Ascending aorta (tissue), 2 donors: ENCODE measurements around the gene PDLIM1. TPM values are rescaled to one million over a fixed set of nuclear protein-coding genes. Genes with fewer than 3 reads are reported as not detected.

Source experiments
- DNase-seq, 2 donors: peaks; one replicate each; pipeline ENCODE4 v3.0.0-alpha.2; 2019; ENCODE audit warnings: low spot score in 2 of 2
- H3K27ac ChIP-seq, 2 donors: fragments of 200-600 bp; sonication (generic); one replicate each; pipeline ENCODE4 v1.5.1; 2016 to 2017; ENCODE audit warnings: mild to moderate bottlenecking in 1 of 2
- H3K27me3 ChIP-seq: fragments of 200-600 bp; sonication (generic); one replicate; pipeline ENCODE4 v1.5.1; 2017
- H3K36me3 ChIP-seq, 2 donors: fragments of 200-600 bp; sonication (generic); one replicate each; pipeline ENCODE4 v1.5.1; 2016
- H3K4me1 ChIP-seq, 2 donors: fragments of 200-600 bp; sonication (generic); one replicate each; pipeline ENCODE4 v1.5.1; 2016 to 2017; ENCODE audit warnings: mild to moderate bottlenecking in 1 of 2
- H3K4me3 ChIP-seq, 2 donors: fragments of 200-600 bp; sonication (generic); one replicate each; pipeline ENCODE4 v1.5.1; 2016 to 2017; ENCODE audit warnings: mild to moderate bottlenecking in 1 of 2
- H3K9me3 ChIP-seq, 2 donors: fragments of 200-600 bp; sonication (generic); one replicate each; pipeline ENCODE4 v1.5.1; 2016
- intact Hi-C: fragments of 100-400 bp; cut with DNase I; formaldehyde crosslinking; loops from one replicate; pipeline ENCODE4 v1.15.1; 2023
- total RNA-seq: library from RNA; depleted of rRNA; stranded (reverse); fragments of >200 nt; gene quantifications from one replicate; pipeline ENCODE4 v1.1.0, GENCODE V29; 2016
- TF ChIP-seq, protein P1 (sequence below), 3 experiments: fragments of 200-600 bp in 2 of 3; fragments of 450-650 bp in 1 of 3; sonication (generic) in 2 of 3; IDR thresholded peaks; one replicate each; pipeline ENCODE4 v1.5.1; 2016 to 2019; ENCODE audit warnings: antibody characterized with exemption in 3 of 3, mild to moderate bottlenecking in 1 of 3, moderate library complexity in 1 of 3

Gene PDLIM1
- total RNA-seq, 1 donor from 2014 or later: 191 TPM

DNA sequence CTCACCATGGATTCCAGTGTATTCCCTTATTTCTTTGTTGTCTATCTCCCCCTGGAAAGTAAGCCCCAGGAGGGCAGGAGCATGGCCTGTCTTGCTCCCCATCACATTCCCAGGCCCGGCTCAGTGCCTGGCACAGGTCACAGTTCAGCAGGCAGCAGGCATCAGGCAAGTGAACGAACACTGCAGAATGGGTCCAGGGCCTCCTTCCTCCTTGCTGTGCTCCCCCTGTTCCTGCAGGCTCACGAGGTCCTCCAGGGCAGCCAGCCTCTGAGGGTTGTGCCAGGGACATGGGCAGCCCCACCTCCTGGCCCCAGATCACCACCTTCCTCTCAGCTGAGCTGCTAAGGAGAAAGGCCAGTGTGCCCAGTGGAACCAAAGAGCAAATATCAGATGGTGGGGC lies 41.8 kb downstream of the PDLIM1 start:
- Histone ChIP-seq H3K27me3 (no peaks in the 10 kb centered on the region), H3K27ac (peak overlapping the region; percentile 70 to 82), H3K9me3 (no peaks in the 10 kb centered on the region), H3K36me3 (peaks cover 5 to 23% of the 10 kb centered on the region in 2 donors), H3K4me1 (peaks cover 8 to 46% of the 10 kb centered on the region in 2 donors), H3K4me3 (no peak overlapping the region)
- TF ChIP-seq, protein P1, sequence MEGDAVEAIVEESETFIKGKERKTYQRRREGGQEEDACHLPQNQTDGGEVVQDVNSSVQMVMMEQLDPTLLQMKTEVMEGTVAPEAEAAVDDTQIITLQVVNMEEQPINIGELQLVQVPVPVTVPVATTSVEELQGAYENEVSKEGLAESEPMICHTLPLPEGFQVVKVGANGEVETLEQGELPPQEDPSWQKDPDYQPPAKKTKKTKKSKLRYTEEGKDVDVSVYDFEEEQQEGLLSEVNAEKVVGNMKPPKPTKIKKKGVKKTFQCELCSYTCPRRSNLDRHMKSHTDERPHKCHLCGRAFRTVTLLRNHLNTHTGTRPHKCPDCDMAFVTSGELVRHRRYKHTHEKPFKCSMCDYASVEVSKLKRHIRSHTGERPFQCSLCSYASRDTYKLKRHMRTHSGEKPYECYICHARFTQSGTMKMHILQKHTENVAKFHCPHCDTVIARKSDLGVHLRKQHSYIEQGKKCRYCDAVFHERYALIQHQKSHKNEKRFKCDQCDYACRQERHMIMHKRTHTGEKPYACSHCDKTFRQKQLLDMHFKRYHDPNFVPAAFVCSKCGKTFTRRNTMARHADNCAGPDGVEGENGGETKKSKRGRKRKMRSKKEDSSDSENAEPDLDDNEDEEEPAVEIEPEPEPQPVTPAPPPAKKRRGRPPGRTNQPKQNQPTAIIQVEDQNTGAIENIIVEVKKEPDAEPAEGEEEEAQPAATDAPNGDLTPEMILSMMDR (IDR thresholded peaks at IDR 0.05): no peak
- DNase-seq: no peak
- intact Hi-C loops: loop anchor here (5.0 to 10.0 kb wide), 5 partner anchors 58 to 353 kb away; no protein-coding TSS in a partner anchor

DNA sequence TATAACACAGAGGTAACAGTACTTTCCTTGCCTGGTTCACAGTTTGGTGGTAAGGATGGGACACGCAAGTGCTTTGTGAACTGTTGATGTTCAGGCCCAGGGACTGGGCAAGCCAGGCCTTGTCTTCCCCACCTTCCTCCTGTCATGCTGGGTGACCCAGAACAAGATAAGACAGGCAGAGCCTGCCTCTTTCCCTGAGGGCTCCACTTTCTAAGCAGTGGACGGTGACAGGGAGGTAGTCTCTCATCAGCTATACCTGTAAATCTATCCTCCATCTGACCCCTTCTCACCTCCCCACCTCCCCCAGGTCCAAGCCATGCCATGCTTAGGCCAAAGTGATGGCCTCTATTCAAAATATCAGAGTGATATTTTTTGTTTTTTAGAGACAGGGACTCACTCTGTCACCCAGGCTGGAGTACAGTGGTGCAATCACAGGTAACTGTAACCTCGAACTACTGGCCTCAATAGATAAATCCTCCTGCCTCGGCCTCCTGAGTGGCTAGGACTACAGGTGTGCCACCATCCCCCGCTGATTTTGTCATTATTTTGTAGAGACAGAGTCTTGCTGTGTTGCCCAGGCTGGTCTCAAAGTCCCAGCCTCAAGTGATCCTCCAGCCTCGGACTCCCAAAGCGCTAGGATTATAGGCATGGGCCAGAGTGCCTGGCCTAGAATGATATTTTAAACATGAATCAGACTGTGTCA lies 42.8 kb downstream of the PDLIM1 start:
- DNase-seq: no peak
- Histone ChIP-seq H3K4me1 (peaks cover 8 to 46% of the 10 kb centered on the region in 2 donors), H3K27ac (peak overlapping the region; percentile 70 to 82), H3K9me3 (no peaks in the 10 kb centered on the region), H3K27me3 (no peaks in the 10 kb centered on the region), H3K36me3 (peaks cover 5 to 33% of the 10 kb centered on the region in 2 donors), H3K4me3 (no peak overlapping the region)
- intact Hi-C loops: loop anchor here (1.0 to 10.0 kb wide), 6 partner anchors 43 to 354 kb away; partner anchors contain the start of gene PDLIM1
- TF ChIP-seq, protein P1 (IDR thresholded peaks at IDR 0.05): no peak

DNA sequence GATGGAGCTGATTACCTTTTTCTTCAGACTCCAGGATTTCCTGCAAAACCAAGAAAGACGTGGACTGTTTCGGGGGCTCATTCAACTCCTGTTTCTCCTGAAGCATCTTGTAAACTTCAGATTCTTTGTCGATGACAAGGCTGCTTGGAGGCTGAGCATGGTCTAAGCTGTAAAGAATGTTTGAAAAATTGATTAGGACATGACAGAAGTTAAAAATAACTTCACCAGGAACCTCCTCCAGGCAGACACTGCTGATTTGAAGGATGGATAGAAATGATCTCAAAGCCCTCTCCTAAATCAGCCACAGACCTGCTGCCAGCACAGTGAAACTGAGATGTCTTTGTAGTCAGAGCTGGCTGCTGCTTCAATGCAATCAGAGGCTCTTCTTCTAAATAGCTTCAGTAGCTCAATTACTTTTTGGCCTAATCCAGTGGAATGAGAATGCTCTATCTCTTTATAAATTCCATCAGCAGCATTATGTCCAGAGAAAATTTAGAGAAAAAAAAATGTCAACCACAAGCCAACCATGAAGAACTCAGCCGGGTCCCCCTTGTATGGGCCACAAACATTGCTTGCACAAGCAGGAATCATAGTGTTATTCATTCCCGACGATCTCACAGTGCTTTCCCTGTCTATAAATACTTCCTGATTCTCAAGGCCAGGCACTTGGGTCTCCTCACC lies 43.5 kb downstream of the PDLIM1 start:
- H3K27me3 ChIP-seq: no peaks in the 10 kb centered on the region
- TF ChIP-seq, protein P1 (IDR thresholded peaks at IDR 0.05): no peak
- no peak overlapping the region for H3K4me3 ChIP-seq
- DNase-seq: no peak
- H3K9me3 ChIP-seq: no peaks in the 10 kb centered on the region
- peak overlapping the region; percentile 70 to 82 for H3K27ac ChIP-seq
- intact Hi-C loops: loop anchor here (1.0 to 10.0 kb wide), 6 partner anchors 44 to 355 kb away; partner anchors contain the start of gene PDLIM1
- peaks cover 8 to 46% of the 10 kb centered on the region in 2 donors for H3K4me1 ChIP-seq
- peaks cover 5 to 36% of the 10 kb centered on the region in 2 donors for H3K36me3 ChIP-seq

DNA sequence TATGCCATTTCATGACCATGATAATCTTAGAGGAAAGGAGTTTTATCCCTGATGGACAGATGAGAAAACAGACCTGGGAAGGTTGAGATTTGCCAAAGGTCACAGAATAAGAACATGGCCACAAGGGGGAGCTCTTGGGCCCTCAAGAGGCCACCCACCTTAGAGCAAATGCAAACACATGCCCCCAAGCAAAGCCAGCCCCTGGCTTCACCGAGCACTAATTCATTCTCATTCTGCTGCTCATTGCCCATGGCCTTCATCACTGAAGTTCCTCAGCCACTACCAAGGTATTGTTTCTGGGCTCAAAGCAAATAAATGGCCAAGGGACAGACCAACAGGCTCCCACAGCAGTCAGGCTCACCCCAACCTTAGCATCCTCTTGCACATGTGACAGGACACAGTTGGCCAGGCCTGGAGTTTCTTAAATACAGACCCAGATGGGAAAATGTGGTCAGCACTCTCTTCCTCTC lies 44.2 kb downstream of the PDLIM1 start:
- Histone ChIP-seq H3K4me1 (peaks cover 8 to 46% of the 10 kb centered on the region in 2 donors), H3K4me3 (no peak overlapping the region), H3K27me3 (no peaks in the 10 kb centered on the region), H3K9me3 (no peaks in the 10 kb centered on the region), H3K36me3 (peaks cover 10 to 37% of the 10 kb centered on the region in 2 donors), H3K27ac (peak overlapping the region; percentile 70 to 82)
- DNase-seq: peak in 1 of 2 donors; percentile 89
- TF ChIP-seq, protein P1 (IDR thresholded peaks at IDR 0.05): peak; percentile 62 to 73 (median 67)
- intact Hi-C loops: loop anchor here (1.0 to 10.0 kb wide), 6 partner anchors 45 to 356 kb away; partner anchors contain the start of gene PDLIM1

DNA sequence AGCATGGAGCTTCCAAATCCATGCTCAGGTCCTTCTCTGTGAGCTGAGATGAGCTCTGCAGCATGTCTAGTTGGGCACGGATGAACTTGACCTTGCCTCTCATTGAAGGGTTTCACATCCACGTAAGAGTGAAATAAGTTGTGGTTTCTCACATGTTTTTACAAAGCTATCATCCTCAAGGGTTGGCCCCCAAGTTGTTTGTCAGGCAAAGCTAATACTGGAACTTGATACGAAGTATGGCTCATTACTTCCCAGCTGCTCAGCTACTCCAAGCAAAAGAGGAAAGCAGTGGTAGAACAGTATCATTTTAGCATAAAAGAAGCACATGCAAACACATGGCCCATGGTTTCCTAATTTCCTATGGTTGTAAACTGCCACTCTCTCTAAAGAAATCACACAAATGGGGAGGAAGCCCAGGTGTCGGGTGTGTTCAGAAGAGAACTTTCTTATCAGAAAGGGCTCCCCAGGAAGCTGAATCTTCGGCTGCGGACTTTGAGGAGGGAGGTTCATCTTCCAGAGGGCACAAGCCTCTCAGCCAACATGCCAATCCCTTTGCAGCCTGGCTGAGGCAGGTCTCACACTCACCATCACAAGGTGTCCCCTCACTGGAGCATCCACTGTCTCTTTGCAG lies 45.3 kb downstream of the PDLIM1 start:
- Histone ChIP-seq H3K9me3 (no peaks in the 10 kb centered on the region), H3K27ac (no peak overlapping the region), H3K4me1 (peaks cover 8 to 37% of the 10 kb centered on the region in 2 donors), H3K27me3 (no peaks in the 10 kb centered on the region), H3K36me3 (peaks cover 15 to 46% of the 10 kb centered on the region in 2 donors), H3K4me3 (no peak overlapping the region)
- intact Hi-C loops: loop anchor here (5.0 to 10.0 kb wide), 5 partner anchors 62 to 357 kb away; no protein-coding TSS in a partner anchor
- DNase-seq: no peak
- TF ChIP-seq, protein P1 (IDR thresholded peaks at IDR 0.05): no peak
